ENCODE measurements around the gene FXYD7.

DNA sequence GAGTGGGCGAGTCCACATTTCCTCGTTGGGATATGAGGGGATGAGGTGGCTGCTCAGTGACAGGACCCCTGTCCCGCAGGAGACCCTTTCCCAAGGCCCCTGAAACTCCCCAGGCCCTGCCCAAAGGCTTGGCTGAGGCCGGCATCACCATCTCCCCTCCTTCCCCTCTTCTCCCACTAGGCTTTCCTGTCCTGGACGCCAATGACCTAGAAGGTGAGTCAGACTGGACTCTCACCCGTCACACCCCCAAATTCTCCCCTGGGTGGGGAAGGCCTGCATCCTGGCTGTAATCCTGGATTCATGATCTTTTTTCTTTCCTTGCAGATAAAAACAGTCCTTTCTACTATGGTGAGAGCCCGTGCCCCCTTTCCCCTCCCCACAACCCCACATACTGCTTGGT is 22.2 kb upstream of the FXYD7 start:
- TF ChIP-seq CTCF (conservative IDR thresholded peaks at IDR 0.05 in 1 of 2, IDR thresholded peaks at IDR 0.05 in 1 of 2; ENCODE audit: low read depth in 1 of 2, low read length in 2 of 2) (no peak), EZH2 (IDR thresholded peaks at IDR 0.05; ENCODE audit: low read length, missing control alignments) (no peak)

All from fibroblast of lung (primary cell).